HS-5 (cell line): ENCODE data around the gene ANKFN1.
A peak's percentile ranks its signal among the peaks of the same experiment; 100 is the strongest.
"Not testable (repeated sequence)": the region's sequence is repeated elsewhere in the genome, so short reads cannot be mapped to it uniquely, and the experiment has no call there.

Source experiments
- DNase-seq: peaks from one replicate; pipeline ENCODE4 v3.0.0-alpha.2; 2012; ENCODE audit warnings: low read depth

The ANKFN1 gene

DNA sequence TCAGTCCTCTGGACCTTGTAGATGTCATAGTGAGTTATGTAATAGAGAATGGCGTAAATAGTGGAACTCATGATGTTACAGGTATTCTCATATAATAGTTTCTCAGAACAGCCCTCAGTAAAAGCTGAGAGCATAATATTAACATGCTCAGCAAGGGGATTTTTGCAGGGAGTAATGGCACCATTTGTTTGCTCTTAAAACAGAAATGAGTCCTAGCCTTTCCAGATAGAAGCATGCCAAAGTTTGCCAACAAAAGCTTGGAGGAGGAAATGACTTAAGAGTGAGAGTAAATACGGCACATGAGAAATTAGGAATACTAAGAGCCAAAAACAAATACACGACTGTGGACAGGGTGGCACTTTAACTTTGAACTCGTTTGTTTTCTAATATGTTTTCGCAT is 198.4 kb downstream of the ANKFN1 start:
- DNase-seq, result no peak

DNA sequence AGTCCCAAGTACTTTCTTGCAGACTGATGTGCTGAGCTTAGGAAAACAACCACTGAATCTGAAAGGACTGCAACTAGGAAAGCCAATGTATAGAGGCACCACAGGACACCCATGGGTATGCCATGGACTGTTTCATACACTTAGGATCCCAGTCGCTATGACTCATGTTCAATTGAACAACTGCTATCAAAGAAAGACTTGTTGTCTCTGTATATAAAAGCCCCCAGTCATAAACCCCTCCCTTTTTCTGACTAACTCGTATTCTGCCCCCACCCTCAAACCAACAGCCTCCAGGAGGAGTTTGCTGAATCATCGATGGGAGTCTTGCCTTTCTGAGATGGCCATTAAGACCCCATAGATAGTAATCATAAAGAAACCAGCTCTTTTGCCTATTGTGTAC is 205.4 kb downstream of the ANKFN1 start:
- DNase-seq, result no peak

DNA sequence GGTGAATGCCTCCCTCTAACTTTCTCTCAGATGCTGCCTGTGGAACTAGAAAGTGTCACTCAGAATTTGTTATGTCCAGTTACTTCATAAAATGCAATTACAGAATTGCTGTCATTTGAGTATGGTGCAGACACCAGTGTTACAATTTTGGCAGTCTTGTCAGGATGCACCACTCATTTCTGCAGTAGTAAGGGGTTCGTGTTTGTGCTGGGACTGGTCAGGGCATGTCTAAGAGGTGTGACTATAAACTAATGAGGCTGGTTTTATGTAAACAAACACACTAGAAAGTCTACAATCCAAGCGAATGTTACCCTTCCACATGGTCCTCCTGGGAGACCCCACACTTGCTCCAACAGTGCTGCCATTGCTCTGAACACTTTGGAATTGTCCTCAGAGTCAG is 206.2 kb downstream of the ANKFN1 start:
- DNase-seq, result no peak

DNA sequence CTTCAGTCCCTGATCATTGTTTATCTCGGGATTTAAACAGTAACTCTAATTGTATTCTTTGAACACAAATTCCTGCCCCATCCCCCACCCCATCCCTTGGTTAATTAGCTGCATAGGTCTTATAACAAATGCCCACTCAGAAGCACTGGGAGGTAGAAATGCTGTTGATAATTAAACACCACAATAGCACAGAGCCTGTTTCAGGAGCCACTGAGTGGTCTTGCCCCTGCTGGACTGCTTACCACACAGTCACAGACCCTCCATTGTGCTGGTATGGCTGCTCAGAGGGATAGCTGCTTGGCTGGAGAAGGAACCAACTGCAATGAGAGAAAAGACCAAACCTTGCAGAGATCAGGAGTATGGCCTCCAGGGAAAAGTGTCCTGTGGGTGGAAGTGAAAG is 214.1 kb downstream of the ANKFN1 start:
- DNase-seq, result no peak

DNA sequence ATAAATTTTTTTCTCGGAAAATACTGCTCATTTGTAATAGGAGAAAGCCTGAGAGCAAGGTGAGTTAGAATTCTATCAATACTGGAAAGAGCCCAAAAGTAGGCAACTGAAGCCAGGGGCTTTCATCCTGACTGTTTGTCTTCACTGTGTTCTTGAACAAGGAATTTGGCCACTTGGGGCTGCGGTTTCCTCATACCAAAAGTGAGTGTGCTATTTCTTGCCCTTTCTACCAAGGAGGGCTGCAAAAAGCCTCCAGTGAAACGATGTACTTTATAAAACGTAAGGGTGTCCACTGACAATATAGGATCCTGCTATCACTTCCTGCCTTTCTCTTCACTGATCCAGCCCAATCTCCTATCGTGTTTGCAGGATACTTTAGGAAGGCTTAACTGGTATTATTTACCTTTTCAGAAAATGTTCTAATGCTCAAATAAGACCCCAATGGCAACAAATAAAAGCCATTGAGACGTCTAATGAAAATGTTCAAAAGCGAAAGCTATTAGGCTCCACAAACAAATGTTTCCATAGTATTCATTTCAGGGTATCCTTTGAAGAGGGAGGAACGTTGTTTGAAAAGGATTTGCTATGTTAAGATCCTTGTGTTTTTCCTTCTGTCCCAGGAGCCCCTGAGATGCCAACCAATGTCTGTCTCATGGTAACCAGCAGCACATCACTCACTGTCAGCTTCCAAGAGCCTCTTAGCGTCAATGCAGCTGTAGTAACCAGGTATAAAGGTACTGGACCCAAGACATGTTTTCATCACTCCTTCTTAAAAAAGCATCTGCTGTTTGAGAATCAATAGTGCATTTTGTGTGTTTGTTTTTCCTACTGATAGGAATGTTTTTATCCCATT is 220.9 kb downstream of the ANKFN1 start:
- DNase-seq, result no peak

DNA sequence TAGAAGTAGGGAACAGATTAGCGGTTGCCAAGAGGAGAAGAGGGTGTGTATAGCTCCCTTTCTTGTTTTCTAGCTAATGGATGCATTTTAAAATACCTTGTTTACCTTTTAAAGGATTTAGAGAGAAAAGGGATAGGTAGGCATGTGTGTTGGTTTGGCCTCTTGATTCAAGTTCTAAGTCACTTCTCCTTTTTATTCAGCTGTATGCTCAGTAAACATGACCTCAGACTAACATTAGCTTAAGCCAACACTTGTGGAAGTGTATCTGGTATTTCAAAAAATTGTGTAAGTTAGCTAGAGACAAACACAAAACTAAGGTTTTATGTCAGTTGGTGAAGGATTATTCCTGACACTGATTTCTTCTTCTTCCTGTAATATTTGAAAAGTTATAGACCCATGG is 236.1 kb downstream of the ANKFN1 start:
- no peak for DNase-seq

DNA sequence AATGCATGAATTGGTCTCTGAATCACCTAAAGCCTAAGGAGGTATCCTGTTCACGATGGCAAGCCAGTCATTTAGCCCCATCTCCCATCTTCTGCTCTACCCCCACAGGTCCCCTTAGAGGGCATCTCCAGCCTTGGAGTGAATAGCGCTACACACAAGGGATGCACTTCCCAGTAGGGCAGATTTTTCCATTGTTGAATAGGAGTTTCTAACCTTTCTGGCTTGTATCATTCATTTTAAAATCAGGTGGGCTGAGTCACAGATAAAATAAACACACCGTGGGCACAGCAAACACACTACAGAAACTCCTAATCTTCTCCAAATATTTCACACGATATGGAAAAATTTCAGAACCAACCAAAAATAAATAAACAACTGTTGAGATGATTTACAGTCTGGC is 239.0 kb downstream of the ANKFN1 start:
- no peak for DNase-seq

DNA sequence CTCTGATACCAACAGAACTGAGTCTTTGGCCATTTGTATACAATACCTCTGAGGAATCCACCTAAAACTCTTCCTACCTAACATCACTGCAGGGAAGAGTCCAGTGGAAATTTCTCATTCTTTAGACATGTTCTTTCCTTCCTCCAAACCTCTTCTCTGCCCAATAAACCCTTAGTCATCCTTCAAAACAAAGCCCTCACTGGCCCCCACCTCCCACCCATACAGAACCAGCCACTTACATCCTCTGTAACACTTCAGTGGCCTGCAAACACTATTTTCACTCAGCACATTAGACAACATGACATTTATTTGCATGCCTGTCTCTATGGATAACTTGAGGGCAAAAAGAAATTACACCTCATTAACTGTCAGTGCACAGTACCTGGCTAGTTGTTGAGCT is 239.9 kb downstream of the ANKFN1 start:
- no peak for DNase-seq

DNA sequence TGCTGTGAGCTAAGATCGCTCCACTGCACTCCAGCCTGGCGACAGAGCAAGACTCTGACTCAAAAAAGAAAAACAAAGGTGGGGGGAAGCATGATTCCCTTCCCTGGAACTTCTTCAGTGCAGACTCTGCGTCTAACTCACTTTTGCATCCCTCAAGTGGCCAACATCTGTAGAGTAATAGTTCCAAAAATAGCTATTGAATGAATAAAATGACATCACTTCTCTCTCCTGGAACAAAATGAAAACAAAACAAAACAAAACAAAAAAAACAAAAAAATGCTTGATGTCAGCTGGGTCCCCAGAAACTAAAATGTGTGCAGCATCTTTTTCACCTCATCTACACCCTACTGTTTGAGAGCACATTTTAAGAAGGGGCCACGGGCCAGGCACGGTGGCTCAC is 242.5 kb downstream of the ANKFN1 start:
- DNase-seq, result no peak

DNA sequence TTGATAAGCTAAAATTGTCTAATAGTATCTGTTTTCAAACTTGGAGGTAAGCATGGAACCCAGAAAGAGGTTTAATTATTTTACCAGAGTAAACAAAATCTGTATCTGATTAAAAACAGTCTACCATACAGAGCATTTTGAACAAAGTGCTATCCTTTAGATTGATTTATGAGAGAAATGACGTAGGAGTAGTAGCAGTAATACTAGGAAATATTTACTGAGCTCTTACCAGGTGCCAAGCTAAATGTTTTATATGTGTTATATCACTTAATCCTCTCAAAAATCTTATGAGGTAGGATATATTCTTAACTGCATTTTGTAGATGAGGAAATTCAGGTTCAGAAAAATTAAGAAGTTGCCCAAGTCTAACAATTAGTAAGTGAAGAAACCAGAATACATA is 253.8 kb downstream of the ANKFN1 start:
- DNase-seq, result no peak

DNA sequence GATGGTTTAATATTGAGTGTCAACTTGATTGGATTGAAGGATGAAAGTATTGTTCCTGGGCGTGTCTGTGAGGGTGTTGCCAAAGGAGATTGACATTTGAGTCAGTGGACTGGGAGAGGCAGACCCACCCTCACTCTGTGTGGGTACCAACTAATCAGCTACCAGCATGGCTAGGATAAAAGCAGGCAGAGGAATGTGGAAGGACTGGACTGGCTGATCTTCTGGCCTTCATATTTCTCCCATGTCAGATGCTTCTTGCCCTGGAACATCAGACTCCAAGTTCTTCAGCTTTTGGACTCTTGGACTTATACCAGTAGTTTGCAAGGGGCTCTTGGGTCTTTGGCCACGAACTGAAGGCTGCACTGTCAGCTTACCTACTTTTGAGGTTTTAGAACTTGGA is 259.1 kb downstream of the ANKFN1 start:
- DNase-seq, result not testable (repeated sequence)

DNA sequence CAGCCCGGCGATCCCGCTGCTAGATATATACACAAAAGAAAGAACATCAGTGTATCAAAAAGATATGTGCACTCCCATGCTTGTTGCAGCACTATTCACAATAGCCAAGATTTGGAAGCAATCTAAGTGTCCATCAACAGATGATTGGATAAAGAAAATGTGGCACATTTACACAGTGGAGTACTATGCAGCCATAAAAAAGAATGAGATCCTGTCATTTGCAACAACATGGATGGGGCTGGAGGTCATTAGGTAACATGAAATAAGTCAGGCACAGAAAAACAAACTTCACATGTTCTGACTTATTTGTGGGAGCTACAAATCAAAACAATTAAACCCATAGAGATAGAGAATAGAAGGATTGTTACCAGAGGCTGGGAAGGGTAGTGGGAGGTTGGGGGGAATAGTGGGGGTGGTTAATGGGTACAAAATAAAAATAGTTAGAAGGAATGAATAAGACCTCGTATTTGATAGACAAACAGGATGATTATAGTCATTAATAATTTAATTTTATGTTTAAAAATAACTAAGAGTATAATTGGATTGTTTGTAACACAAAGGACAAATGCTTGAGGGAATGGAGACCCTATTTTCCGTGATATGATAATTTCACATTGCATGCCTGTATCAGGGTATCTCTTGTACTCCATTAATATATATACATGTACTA is 263.5 kb downstream of the ANKFN1 start:
- no peak for DNase-seq

DNA sequence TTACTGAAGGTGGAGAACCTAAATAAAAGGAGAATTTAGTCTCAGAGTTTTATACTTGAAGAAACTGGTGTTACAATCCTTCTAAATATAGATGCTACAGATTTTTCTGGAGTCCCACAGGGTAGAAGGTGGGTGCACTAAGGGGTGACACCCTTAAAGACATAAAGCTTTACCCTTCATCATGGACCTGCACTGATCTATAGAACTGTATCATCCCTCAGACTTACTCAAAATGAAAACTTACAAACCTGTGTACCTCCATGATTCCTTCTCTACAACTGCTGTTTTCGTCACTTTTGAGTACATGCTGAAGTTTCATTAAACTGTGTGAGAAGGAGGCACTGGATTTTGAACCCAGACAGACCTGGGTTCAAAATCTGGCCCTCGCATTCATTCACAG is 270.7 kb downstream of the ANKFN1 start:
- no peak for DNase-seq

DNA sequence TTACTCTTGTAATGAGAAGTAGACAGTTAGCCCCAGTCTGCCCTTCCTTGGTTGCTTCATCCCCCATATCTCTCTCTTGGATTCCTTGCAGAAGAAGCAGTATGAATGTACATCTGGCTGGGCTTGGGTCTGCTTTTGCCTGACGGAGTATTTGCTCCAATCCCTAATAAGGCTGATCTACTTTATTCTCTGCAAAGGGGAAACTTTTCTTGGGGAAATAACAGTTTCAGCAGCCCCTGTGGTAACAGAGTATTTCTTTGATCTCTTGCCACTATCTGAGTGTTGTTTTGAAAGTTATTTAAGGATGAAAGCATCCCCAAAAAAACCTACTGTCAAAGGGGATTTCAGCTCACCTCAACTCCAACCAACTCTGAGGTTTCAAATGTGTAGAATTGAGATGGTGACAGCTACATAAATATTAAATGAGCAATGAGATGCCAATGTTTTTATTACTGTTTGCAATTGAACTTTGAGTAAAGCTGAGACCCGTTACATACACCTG is 271.3 kb downstream of the ANKFN1 start:
- no peak for DNase-seq

DNA sequence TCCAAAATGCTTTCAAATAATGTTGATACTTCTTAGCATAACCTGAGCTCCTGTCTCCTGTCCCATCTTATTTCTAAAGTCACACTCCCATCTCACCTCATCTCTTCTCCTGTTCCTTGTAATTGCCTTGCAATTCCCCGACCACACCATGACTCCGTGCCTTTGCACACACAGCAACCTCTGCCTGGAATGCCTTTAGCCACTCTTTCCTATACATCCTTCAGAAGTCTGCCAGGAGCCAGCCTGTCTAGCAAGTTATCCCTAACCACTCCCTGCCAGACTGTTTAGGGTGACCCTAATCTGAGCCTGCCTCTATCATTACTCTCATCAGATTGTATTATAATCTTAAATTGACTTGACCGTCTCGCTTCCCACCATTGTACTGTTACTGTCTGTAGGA is 272.2 kb downstream of the ANKFN1 start:
- DNase-seq, result no peak

DNA sequence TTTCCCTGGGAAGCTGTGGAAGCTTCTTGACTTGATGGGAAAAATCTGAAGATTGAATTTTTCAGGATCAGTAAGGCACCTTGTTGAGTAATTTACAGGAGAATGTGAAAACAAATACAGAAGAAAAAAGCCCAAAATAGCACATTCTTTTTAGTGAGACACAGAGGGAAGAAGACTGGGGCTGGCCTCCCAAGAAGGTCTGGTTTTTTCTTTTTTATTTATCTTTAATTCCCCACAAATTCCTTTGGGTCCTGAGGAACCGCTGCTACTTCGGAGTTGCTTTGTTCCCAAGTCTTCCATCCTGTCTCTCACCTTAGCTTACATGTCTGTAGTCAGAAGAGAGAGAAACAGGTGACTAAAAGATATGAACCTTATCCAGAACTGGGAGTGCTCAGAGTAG is 273.6 kb downstream of the ANKFN1 start:
- no peak for DNase-seq

DNA sequence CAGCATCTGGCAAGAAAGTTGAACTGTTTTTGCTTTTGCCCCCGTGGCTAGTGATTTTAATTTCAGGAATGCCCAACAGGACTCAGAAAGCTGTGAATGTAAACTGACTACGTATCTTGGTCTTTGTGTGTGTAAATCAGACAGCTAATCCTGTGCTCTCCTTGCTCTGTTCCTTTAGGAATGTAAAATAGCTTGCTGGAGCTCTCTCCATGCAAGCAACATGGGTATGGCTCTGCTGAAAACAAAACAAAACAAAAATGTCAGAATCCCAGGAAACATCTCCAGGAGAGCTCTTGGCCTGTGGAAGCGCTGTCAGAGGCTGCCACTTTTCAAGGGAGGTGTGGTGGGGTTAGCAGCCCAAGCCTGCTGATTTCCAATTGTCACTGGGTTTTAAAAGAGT is 278.5 kb downstream of the ANKFN1 start:
- no peak for DNase-seq

DNA sequence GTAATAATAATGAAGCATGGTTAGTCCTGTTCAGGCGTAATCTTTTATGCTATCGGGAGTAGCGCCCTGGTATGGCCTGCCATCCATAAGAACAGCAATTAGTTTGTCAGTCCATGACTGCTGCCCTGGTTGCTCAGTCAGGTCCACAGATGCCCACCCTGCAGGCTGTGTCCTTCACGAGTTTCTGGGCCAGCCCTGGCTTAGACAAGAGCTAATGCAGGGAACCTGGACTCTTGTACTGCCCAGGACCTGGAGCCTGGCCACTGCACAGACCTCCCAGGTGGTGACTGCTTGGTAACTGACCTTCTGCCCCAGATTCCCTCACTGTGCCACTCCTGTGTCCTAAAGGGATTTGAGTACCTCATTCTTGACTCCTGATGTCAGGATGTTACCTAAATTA is 279.2 kb downstream of the ANKFN1 start:
- no peak for DNase-seq

DNA sequence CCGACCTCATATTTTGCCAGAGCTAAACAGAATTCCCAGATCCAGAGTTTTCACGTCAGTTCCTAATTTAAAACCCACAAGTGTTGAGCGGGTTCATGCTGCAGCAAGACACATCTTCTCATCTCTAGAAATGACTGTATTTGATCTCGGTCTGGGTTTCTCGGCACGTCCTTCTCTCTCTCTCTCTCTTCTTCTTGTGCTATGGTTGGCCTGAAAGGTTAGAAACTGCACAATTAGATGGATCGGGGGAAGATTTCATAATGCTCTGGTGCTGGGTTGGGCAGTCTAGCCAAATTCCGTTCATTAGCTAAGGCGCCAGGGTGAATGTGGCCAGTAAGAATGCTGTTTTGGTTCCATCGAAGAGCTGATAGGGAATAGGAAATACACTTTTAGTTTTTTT is 281.3 kb downstream of the ANKFN1 start:
- DNase-seq, result no peak

DNA sequence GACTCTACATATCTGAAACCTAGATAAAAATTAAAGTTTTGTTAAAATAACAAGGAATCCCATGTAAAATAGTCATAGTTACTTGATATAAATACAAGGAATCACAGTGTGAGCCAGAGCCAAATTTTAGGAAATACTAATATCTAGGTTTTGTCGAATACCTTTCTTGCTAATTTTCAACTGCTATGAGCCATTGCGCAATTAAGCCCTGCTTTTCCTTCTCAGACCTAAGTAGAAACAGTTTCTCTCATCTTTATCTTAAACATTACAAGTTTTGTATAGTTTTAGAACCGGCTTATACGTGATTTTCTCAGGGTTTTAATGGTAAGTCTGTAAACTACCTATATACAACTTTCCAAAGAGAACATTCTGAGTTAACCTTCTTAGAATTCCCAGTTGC is 282.9 kb downstream of the ANKFN1 start:
- no peak for DNase-seq

DNA sequence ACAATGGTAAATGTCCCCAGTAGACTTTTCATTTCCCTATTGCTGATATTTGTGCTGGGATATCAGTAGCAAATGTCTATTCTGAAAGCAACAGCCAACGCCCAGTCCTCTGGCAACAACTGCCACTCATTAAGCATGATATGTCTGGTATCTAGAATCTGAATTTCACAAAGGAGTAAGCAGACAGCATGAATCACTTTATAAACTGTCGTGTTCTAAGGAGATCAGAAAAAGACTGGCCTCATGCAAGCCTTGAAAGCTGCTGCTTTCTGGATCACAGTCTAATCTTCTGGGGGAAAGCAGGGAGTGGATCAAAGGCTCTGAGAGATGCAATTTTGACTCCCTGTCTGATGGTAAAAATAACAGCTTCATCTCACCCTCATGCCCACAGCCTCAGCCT is 287.1 kb downstream of the ANKFN1 start:
- DNase-seq, result no peak

DNA sequence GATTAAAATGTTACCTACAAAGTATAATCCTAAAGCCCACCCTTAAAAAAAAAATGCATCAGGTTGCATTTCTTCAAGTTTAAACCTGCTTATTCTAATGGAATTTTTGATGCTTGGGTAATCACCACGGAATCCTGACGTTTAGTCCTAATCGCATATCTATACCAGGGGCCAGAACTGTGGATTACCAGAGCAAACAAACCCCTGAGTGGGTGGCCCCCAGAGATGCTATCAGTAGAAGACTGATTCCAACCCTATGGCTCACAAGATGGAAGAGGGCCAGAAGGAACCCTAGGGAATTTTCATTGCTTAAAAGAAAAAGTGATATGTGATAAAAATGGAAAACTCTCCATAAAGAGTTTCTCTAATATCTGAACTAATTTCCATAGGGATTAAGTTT is 288.0 kb downstream of the ANKFN1 start:
- peak; percentile 22 for DNase-seq

DNA sequence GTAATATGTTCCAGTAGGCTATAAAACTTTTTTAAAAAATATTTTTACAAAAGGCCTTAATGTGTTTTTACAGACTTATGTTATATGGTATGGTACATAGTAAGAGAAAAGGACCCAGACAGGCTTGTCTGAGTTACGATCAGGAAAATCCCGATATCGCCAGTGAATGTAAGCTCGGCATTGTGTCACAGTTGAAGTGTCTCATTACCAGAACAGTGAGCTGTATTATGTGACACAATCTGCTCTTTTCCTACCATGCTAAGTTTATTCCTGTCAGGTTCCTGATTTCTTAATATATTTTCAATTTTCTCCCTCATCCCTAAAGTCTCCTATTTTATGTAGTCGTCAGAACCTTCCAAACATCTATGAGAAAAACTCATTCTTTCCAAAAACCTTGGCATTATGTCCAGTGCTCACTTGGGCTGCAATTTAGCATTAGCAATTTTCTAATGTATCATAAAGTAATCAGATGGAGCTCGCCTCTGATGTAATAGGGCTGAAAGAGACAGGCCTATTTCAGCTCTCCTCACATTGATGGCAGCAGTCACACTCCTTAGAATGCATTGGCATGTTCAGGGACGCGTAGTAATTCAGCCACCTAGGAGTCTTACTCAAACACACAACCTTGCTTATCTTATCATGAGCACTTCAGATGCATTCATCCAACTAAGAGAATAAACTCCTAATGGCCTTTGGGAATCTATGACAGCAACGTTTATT is 292.6 kb downstream of the ANKFN1 start:
- DNase-seq, result no peak
